Stimulated activated CD4-positive, alpha-beta T cell treated with anti-CD3 and anti-CD28 coated beads, Interleukin-12 subunit alpha, Interleukin-12 subunit beta, amount 100 ng/mL, for 48 hours (primary cell): Measurements from ENCODE around the gene HMGCS2.
"Not testable (repeated sequence)": the region's sequence is repeated elsewhere in the genome, so short reads cannot be mapped to it uniquely, and the experiment has no call there.

Experiments
- DNase-seq, 3 donors: peaks; one replicate each; pipeline ENCODE4 v3.0.0-alpha.2; 2020; ENCODE audit warnings: low read depth in 2 of 3, low spot score in 1 of 3

The HMGCS2 gene

GRCh38 chr1:119731741-119732430 lies 36.8 kb downstream of the HMGCS2 start:
- no peak for DNase-seq

GRCh38 chr1:119731060-119731459 lies 37.6 kb downstream of the HMGCS2 start:
- DNase-seq: no peak

- no peak for DNase-seq
Observed at GRCh38 chr1:119729044-119729443, 39.7 kb downstream of the HMGCS2 start.

GRCh38 chr1:119727991-119728390 lies 40.7 kb downstream of the HMGCS2 start:
- no peak for DNase-seq

DNA sequence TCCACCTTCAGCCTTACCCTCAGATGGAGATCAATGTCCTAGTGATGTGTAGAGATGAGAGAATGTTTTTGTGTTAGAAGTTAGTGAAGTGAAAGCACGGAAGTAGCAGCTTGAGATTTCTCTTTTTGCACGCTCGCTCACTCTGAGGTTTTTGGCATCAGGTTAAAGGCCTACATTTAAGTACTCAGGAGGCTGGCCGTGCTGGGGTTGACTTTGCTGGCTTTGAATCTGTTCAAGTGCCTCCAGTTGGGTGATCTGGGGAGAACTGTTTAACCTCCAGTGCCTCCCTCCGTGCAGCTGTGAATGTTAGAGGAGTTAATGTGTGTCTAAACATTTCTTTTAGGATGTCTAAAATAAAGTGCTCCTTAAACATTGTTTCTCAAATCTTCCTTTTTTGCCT lies 43.1 kb downstream of the HMGCS2 start:
- DNase-seq: no peak

DNA sequence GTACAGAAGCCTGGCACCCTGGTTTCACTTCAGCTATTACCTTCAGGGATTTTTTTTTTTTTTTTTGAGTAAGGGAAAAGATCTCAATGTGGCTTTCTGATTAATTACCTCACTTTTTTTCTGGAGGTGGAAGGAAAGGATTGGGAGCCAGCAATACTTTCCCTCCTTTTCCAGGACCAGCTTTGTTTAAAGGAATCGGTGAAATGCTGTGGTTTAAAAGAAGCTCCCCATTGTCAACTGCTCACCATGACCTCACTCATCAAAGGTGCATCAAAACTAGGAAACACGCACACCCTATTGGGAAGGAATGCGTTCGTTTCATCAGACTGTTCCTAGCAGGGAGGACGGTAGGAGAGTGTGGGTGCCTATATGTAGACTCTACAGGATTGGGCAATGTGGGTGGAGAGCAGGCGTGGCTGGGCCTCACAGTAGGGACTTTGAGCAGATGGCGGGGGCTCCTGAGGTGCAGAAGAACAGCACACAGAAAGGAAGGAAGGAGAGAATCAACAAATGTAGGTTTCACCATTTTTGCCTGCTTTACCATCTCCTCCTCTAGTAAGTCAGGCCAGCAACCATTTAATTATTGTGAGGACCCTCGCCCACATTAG lies 44.0 kb downstream of the HMGCS2 start:
- DNase-seq: no peak

DNA sequence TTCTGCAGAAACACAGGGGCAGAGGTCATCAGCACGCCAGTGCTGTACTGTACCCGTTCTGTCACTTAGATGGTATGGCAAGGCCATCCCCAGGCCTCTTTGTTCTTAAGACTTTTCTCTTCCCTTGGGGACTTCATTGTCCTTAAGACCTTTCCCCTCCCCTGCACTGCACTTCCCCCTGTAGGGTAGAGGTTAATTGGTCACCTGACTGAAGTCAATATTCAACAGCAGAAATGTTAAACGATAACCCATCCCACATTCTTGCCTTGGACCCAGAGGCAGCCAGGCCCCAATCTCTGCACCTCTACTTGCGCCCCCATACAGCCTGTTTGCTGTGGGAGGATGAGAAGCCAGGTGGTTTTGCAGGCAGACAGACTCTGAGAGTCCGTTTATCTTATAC lies 46.8 kb downstream of the HMGCS2 start:
- no peak for DNase-seq

- DNase-seq: no peak
Observed at GRCh38 chr1:119720866-119721440, 47.8 kb downstream of the HMGCS2 start.

GRCh38 chr1:119718972-119719371 lies 49.7 kb downstream of the HMGCS2 start:
- DNase-seq: no peak

GRCh38 chr1:119718409-119718808 lies 50.3 kb downstream of the HMGCS2 start:
- no peak for DNase-seq

DNA sequence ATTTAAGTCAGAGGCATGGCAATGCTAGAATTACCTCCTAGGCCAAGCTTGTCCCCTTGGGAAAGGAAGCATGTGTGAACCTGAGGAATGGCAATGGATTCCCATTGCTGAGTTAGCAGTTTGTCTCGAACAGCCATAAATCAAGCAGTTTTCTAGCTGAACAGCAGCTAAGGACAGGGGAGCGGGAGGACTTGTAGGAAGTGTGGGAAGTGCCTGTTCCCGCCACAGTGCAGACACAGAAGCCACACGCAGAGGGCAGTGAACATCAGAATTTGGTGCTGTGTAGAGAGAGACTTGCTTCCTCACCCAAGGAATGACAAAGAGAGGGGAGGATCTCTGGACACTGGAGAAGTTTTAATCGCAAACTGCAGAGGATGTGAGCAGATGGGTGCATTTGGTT lies 53.2 kb downstream of the HMGCS2 start:
- no peak for DNase-seq

DNA sequence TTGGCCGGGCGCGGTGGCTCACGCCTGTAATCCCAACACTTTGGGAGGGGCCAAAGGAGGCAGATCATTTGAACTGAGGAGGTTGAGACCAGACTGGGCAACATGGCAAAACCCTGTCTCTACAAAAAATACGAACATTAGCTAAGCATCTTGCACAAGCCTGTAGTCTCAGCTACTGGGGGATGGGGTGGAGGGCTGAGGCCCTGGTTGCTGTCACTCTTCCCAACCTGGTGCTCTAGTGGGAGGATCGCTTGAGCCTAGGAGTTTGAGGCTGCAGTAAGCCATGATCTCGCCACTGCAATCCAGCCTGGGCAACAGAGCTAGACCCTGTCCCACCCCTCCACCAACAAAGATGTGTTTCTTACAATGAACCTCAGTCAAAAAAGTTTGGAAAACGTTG lies 54.1 kb downstream of the HMGCS2 start:
- no peak for DNase-seq

GRCh38 chr1:119713749-119714456 lies 54.8 kb downstream of the HMGCS2 start:
- no peak for DNase-seq

DNA sequence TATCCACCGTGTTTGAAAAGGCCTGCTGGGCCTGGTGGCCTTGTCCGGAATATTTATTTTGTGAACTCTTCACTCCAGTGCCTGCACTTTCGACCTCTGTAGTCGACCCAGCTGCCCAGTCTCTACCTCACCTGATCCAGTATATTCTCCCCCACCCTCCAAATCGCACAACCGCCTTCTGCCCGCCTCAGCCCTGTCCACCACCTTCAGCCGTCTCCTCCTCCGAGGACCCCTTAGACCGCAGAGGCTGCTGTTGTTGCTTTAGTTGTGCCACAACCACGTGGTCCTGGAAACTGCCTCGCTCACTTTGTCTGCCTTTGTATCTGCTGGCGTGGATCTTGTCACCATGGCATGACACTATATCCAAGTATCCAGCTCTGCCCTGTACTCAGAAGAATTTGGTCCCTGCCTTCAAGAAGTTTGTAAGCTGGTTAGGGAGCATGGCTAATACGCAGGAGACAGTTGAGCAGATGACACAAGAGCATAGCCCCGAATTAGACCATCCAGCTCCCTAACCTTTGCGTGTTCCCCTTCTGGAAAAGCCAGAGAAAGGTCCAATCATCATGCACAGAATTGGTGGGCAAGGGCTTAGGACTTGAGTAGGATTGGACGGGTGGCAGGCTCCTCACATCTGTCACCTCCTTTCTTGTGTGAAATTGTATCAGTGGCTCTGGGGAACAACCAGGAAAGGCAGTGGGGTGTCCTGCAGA lies 55.5 kb downstream of the HMGCS2 start:
- no peak for DNase-seq

GRCh38 chr1:119712342-119713038 lies 56.2 kb downstream of the HMGCS2 start:
- DNase-seq: peak; percentile 28 to 46 (median 30)

DNA sequence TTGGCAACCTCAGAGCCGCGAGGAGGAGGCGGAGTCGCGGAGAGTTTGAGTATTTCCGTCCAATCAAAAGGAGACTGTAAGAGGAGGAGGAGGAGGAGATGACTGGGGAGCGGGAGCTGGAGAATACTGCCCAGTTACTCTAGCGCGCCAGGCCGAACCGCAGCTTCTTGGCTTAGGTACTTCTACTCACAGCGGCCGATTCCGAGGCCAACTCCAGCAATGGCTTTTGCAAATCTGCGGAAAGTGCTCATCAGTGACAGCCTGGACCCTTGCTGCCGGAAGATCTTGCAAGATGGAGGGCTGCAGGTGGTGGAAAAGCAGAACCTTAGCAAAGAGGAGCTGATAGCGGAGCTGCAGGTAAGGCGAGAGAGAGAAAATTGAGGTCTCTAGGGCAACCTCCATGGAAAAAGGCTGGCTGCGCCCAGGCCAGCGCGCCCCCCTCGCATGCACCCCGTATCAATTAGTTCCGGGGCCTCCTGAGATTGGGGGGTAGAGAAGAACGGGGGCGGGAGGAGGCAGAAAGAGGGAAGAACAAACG lies 56.8 kb downstream of the HMGCS2 start, which contains the start of gene PHGDH:
PHGDH (plus strand) TSS at position 131 of the 538 bp plus-strand sequence; CDS start at position 220, 89 bp downstream.
- peak; percentile 45 to 54 (median 48) for DNase-seq

GRCh38 chr1:119711356-119711803 lies 57.3 kb downstream of the HMGCS2 start:
- not testable (repeated sequence) for DNase-seq

- not testable (repeated sequence) for DNase-seq
Observed at GRCh38 chr1:119706599-119706998, 62.1 kb downstream of the HMGCS2 start.

DNA sequence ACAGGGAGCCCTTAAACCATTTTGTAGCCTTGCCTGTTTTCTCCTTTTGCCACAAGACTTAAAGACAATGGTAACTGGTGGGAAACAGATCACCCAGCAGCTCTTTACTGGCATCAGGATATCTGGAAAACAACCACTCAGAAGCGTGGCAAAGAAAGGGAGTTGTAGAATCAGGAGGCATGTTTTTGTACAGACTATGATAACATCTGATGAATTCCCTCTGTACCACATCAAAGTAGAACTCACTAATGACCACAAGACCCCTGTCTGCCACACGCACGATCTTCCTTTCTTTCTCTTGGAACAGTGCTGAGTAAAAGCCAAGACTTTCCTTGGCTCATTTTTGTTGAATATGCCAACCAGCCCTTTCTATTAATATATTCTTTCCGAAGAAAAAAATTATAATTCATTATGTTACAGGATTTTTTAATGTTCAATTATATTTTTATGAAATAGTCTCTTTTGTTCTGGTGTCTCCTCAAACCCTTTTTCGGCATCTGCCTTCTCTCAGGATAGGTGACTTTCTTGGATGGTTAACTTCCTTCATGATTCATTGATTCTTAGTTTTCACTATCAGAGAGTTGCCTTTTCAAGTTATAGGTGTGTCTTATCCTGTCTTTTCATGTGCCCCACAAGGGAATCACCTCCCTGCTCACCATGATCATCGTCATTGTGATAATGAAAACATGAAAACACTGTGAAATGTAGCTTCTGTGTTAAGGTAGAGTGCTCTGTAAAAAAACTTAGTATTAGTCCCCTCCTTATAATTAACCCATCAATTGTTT lies 64.8 kb downstream of the HMGCS2 start:
- no peak for DNase-seq
